HEK293T (cell line): ENCODE results near the gene SLC22A5.

ENCODE experiments used
- BHLHE40 ChIP-seq: fragments of 450-650 bp; IDR thresholded peaks from 2 replicates; pipeline ENCODE4 v1.6.1; 2016; ENCODE audit warnings: mild to moderate bottlenecking, moderate library complexity, borderline replicate concordance
- ELF4 ChIP-seq: fragments of 450-650 bp; IDR thresholded peaks from 2 replicates; pipeline ENCODE4 v1.6.1; 2017; ENCODE audit warnings: antibody characterized with exemption
- LEF1 ChIP-seq: fragments of 450-650 bp; IDR thresholded peaks from 2 replicates; pipeline ENCODE4 v1.6.1; 2017; ENCODE audit warnings: mild to moderate bottlenecking, borderline replicate concordance
- NFRKB ChIP-seq: fragments of 450-650 bp; IDR thresholded peaks from 2 replicates; pipeline ENCODE4 v1.6.1; 2016; ENCODE audit warnings: mild to moderate bottlenecking, moderate library complexity
- SP1 ChIP-seq: fragments of 450-650 bp; IDR thresholded peaks from 2 replicates; pipeline ENCODE4 v1.6.1; 2017
- SUZ12 ChIP-seq: fragments of 450-650 bp; IDR thresholded peaks from 2 replicates; pipeline ENCODE4 v1.6.1; 2016; ENCODE audit warnings: mild to moderate bottlenecking
- TARDBP ChIP-seq: fragments of 450-650 bp; IDR thresholded peaks from 2 replicates; pipeline ENCODE4 v1.6.1; 2016

GRCh38 chr5:132414634-132415378, 45.3 kb downstream of the SLC22A5 start:
- TF ChIP-seq TARDBP (no peak), BHLHE40 (no peak), SUZ12 (no peak), SP1 (no peak), LEF1 (no peak), NFRKB (no peak), ELF4 (no peak)
